ENCODE measurements around the gene GOLGA7B. TPM values are rescaled to one million over a fixed set of nuclear protein-coding genes. Genes with fewer than 3 reads are reported as not detected.

The GOLGA7B gene
- total RNA-seq, 1 experiment from 2014 or later = 1.5 TPM

DNA sequence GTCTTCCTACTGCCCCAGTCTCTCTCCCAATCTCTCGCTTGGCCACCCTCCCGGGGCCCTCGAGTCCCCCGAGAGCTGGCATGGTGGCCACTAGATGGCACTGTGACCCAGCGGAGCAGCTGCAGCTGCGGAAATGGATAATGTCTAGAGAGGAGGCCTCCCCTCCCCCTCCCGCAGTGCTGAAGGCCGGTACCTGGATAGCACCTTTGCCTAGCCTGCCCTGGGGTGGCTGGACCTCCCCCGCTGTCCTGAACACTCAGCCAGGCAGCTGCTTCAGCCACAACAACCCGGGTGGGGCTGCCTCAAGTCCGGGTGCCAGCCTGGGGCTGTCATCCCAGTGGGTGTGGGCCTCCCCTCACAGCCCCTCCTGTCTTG, 65.2 kb downstream of the GOLGA7B start:
- peak; percentile 99 for TF ChIP-seq CTCF (IDR thresholded peaks at IDR 0.05)
- TF ChIP-seq, protein P1, sequence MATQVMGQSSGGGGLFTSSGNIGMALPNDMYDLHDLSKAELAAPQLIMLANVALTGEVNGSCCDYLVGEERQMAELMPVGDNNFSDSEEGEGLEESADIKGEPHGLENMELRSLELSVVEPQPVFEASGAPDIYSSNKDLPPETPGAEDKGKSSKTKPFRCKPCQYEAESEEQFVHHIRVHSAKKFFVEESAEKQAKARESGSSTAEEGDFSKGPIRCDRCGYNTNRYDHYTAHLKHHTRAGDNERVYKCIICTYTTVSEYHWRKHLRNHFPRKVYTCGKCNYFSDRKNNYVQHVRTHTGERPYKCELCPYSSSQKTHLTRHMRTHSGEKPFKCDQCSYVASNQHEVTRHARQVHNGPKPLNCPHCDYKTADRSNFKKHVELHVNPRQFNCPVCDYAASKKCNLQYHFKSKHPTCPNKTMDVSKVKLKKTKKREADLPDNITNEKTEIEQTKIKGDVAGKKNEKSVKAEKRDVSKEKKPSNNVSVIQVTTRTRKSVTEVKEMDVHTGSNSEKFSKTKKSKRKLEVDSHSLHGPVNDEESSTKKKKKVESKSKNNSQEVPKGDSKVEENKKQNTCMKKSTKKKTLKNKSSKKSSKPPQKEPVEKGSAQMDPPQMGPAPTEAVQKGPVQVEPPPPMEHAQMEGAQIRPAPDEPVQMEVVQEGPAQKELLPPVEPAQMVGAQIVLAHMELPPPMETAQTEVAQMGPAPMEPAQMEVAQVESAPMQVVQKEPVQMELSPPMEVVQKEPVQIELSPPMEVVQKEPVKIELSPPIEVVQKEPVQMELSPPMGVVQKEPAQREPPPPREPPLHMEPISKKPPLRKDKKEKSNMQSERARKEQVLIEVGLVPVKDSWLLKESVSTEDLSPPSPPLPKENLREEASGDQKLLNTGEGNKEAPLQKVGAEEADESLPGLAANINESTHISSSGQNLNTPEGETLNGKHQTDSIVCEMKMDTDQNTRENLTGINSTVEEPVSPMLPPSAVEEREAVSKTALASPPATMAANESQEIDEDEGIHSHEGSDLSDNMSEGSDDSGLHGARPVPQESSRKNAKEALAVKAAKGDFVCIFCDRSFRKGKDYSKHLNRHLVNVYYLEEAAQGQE (IDR thresholded peaks at IDR 0.05; ENCODE audit: insufficient read depth in 1 of 2, low read depth in 2 of 2, low read length in 1 of 2) = 0 out of 4 replicates have a peak, but pooled peaks of 1 of the 2 experiments have one; percentile 53
- no peak for TF ChIP-seq TCF7L2 (IDR thresholded peaks at IDR 0.05; ENCODE audit: low read depth, low read length)
- ATAC-seq (peak; percentile 93), DNase-seq (ENCODE audit: low read depth, low spot score) (peak; percentile 35)
- Histone ChIP-seq H3K9me3 (ENCODE audit: control insufficient read depth, insufficient read depth, low read depth, low read length) (no peaks in the 10 kb centered on the region), H3K4me3 (ENCODE audit: low read depth in 2 of 2, low read length in 2 of 2) (no peak overlapping the region), H3K27ac (ENCODE audit: low read length) (no peak overlapping the region), H3K27me3 (ENCODE audit: control insufficient read depth, insufficient read depth, low read length) (peaks cover 12% of the 10 kb centered on the region), H3K36me3 (ENCODE audit: control insufficient read depth, insufficient read depth, low read length) (no peaks in the 10 kb centered on the region), H3K4me1 (ENCODE audit: control insufficient read depth, insufficient read depth, low read length) (peaks cover 3% of the 10 kb centered on the region; the same call in 1 of the 2 replicates)
- no TSS peak for BruUV-seq (replicated peaks)
- intact Hi-C loops (cut with micrococcal nuclease; ENCODE audit: unreplicated experiment) (loop anchor here (1.0 to 10.0 kb wide), 3 partner anchors 126 to 390 kb away; no protein-coding TSS in a partner anchor), in situ Hi-C loops (cut with HindIII; ENCODE audit: low pct_unique_long_range_greater_than_20kb, low sequenced_read_pairs) (no loop called here)
- CTCF ChIA-PET = interaction anchor here (0.8 to 1.9 kb wide), 6 partner anchors 10 to 256 kb away, joined by 3 to 53 read pairs (median 4); no protein-coding TSS in a partner anchor
- POLR2A ChIA-PET = no interaction called here

DNA sequence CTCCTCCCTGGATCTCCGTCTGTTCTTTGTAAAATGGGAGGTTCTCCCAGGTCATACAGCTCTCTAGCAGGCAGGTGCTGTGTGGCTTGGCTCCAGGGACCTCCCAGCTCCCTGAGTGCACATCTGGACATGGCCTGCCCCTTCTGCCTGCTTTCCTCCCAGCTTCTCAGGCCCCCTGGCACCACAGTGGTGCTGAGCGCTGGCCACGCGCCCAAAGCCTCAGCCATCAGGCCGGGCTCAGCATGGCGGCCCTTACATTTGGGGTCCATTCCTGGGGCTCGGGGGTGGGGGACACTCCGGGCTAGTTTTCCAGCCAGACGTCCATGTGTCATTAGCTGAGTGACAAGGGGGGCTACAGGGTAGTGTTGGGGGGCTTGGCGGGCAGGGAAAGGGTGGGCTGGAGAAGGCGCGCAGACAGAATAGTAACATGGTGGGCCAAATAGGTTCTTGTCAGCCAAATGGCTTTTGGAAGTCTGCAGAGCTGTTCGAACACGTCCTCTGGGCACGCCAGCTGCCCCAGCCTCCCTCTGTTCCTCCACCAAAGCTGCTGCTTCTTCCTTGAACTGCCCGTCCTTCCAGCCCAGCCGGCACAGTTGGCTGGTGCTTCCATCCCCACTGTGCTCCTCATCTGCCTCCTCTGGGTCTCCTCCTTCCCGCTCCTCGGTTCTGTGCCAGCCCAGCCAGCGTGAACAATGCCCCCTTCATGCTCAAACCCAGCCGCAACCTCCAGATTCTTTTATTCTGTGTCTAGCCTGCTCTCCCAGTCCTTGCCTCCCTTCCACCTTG, 65.9 kb downstream of the GOLGA7B start:
- Histone ChIP-seq H3K27me3 (ENCODE audit: control insufficient read depth, insufficient read depth, low read length) (peaks cover 14% of the 10 kb centered on the region), H3K27ac (ENCODE audit: low read length) (no peak overlapping the region), H3K4me1 (ENCODE audit: control insufficient read depth, insufficient read depth, low read length) (peaks cover 3% of the 10 kb centered on the region; the same call in 1 of the 2 replicates), H3K4me3 (ENCODE audit: low read depth in 2 of 2, low read length in 2 of 2) (no peak overlapping the region), H3K9me3 (ENCODE audit: control insufficient read depth, insufficient read depth, low read depth, low read length) (no peaks in the 10 kb centered on the region), H3K36me3 (ENCODE audit: control insufficient read depth, insufficient read depth, low read length) (no peaks in the 10 kb centered on the region)
- ChIA-PET CTCF (interaction anchor here (0.8 to 1.9 kb wide), 6 partner anchors 11 to 255 kb away, joined by 3 to 53 read pairs (median 4); no protein-coding TSS in a partner anchor), POLR2A (no interaction called here)
- in situ Hi-C loops (cut with HindIII; ENCODE audit: low pct_unique_long_range_greater_than_20kb, low sequenced_read_pairs) = no loop called here
- BruUV-seq (replicated peaks) = no TSS peak
- no peak for ATAC-seq
- intact Hi-C loops (cut with micrococcal nuclease; ENCODE audit: unreplicated experiment) = loop anchor here (10.0 kb wide), 1 partner anchor 389 kb away; no protein-coding TSS in a partner anchor
- no peak for DNase-seq (ENCODE audit: low read depth, low spot score)
- no peak for TF ChIP-seq SIN3A (IDR thresholded peaks at IDR 0.05; ENCODE audit: borderline replicate concordance, insufficient read depth, low read depth, low read length)
- TF ChIP-seq CTCF (IDR thresholded peaks at IDR 0.05) = no peak
- TF ChIP-seq TCF7L2 (IDR thresholded peaks at IDR 0.05; ENCODE audit: low read depth, low read length) = no peak
- TF ChIP-seq, protein P1 (IDR thresholded peaks at IDR 0.05; ENCODE audit: insufficient read depth in 1 of 2, low read depth in 2 of 2, low read length in 1 of 2) = no peak
- TF ChIP-seq POLR2AphosphoS5 (IDR thresholded peaks at IDR 0.05; ENCODE audit: low read depth, low read length) = no peak
